HepG2 (cell line): ENCODE data around the gene LTB4R. TPM values are rescaled to one million over a fixed set of nuclear protein-coding genes. Genes with fewer than 3 reads are reported as not detected.

Source experiments
- ATAC-seq: fragments of 200-7000 bp; cut with Tn5 transposase; 3 replicates; pipeline ENCODE4 v1.9.1; 2020; ENCODE audit warnings: mild to moderate bottlenecking, moderate library complexity
- BruUV-seq: library from RNA; stranded (reverse); fragments of 400-500 nt; replicated peaks from 2 replicates; lab custom pipeline; 2021; lab: Mats Ljungman, UMichigan
- CTCF ChIA-PET: fragments of 300-600 bp; formaldehyde crosslinking; extraction: SDS; loops from one replicate; lab custom pipeline; 2021; ENCODE audit warnings: low total read pairs, inconsistent platforms, low intra/inter-chr PET ratio; lab: Yijun Ruan, JAX
- POLR2A ChIA-PET: fragments of 350-600 bp; sonication (Branson Sonifier 250); formaldehyde crosslinking; loops from one replicate; lab custom pipeline; 2020; ENCODE audit warnings: antibody characterized with exemption, inconsistent platforms; lab: Yijun Ruan, JAX
- DNase-seq: peaks from one replicate; pipeline ENCODE4 v3.0.0-alpha.2; 2015; ENCODE audit warnings: low spot score
- FAIRE-seq: peaks from 3 replicates; lab custom pipeline; 2011; peaks lifted over from hg19 to GRCh38; lab: Jason Lieb, UNC
- H2AFZ ChIP-seq: one replicate; pipeline ENCODE4 v1.6.1; 2011; ENCODE audit warnings: low read length, inconsistent platforms
- H3K27ac ChIP-seq: fragments of 300-600 bp; 3 replicates; pipeline ENCODE4 v1.8.0; 2011; ENCODE audit warnings: mixed run types, mild to moderate bottlenecking, mixed read lengths, low read length, inconsistent platforms; ENCODE audit not compliant: insufficient read depth; ENCODE audit errors: extremely low read length
- H3K27me3 ChIP-seq, 2 experiments: fragments of 200-600 bp in 1 of 2; 2 replicates in 1 of 2; 3 replicates in 1 of 2; pipeline versions ENCODE4 v1.6.0 to v1.8.0; 2011; ENCODE audit warnings: low read length in 2 of 2, mild to moderate bottlenecking in 2 of 2, moderate library complexity in 2 of 2, inconsistent platforms in 1 of 2; ENCODE audit not compliant: insufficient read depth in 2 of 2, control insufficient read depth in 1 of 2
- H3K36me3 ChIP-seq, 2 experiments: fragments of 200-600 bp in 1 of 2; replicated peaks in 1 of 2; 2 replicates in 1 of 2; 3 replicates in 1 of 2; pipeline versions ENCODE4 v1.5.1 to v1.8.0; 2011; ENCODE audit warnings: low read length in 2 of 2, inconsistent platforms in 1 of 2; ENCODE audit not compliant: insufficient read depth in 2 of 2, control insufficient read depth in 1 of 2
- H3K4me1 ChIP-seq: 2 replicates; pipeline ENCODE4 v1.5.1; 2012; ENCODE audit warnings: low read length, inconsistent platforms; ENCODE audit not compliant: insufficient read depth
- H3K4me2 ChIP-seq: 2 replicates; pipeline ENCODE4 v1.6.0; 2011; ENCODE audit warnings: low read depth, low read length, inconsistent platforms
- H3K4me3 ChIP-seq, 3 experiments: fragments of 200-600 bp in 1 of 3; sonication (generic), shearing (Covaris generic) in 1 of 3; replicated peaks in 1 of 3; 2 replicates each; pipeline ENCODE4 v1.5.1; 2011 to 2016; ENCODE audit warnings: low read length in 3 of 3, inconsistent platforms in 2 of 3, low read depth in 2 of 3, mild to moderate bottlenecking in 2 of 3, control low read depth in 1 of 3, mixed read lengths in 1 of 3; ENCODE audit not compliant: insufficient read depth in 1 of 3
- H3K79me2 ChIP-seq: one replicate; pipeline ENCODE4 v1.6.1; 2011; ENCODE audit warnings: low read length, inconsistent platforms; ENCODE audit not compliant: insufficient read depth
- H3K9ac ChIP-seq: 2 replicates; pipeline ENCODE4 v1.6.0; 2011; ENCODE audit warnings: mild to moderate bottlenecking, low read depth, low read length, inconsistent platforms; ENCODE audit not compliant: insufficient read depth
- H3K9me3 ChIP-seq: 2 replicates; pipeline ENCODE4 v1.5.1; 2012; ENCODE audit warnings: mild to moderate bottlenecking, low read length
- H4K20me1 ChIP-seq: 2 replicates; pipeline ENCODE4 v1.6.0; 2011; ENCODE audit warnings: inconsistent platforms, mild to moderate bottlenecking, low read length, moderate library complexity; ENCODE audit not compliant: insufficient read depth
- AGO2 ChIP-seq: fragments of 200-400 bp; formaldehyde crosslinking; optimal IDR thresholded peaks from 2 replicates; pipeline ENCODE3; 2017; ENCODE audit warnings: mild to moderate bottlenecking, low read depth, low read length, moderate library complexity
- ARID2 ChIP-seq: sonication (generic); formaldehyde crosslinking; IDR thresholded peaks from 2 replicates; pipeline ENCODE4 v1.8.1; 2022; ENCODE audit warnings: mild to moderate bottlenecking, missing genetic modification reagents, borderline replicate concordance
- BRD4 ChIP-seq: sonication (generic); formaldehyde crosslinking; IDR thresholded peaks from 2 replicates; pipeline ENCODE4 v1.4.0; 2020; ENCODE audit warnings: missing genetic modification reagents
- NONO ChIP-seq, 2 experiments: fragments of 450-650 bp in 1 of 2; sonication (generic) in 1 of 2; formaldehyde crosslinking in 1 of 2; IDR thresholded peaks in 1 of 2; conservative IDR thresholded peaks in 1 of 2; 2 replicates each; pipeline versions ENCODE4 v1.6.1 to v1.8.0; 2017 to 2022; ENCODE audit warnings: mild to moderate bottlenecking in 1 of 2, missing genetic modification reagents in 1 of 2, moderate library complexity in 1 of 2
- POLR2G ChIP-seq: fragments of 200-400 bp; formaldehyde crosslinking; IDR thresholded peaks from 2 replicates; pipeline ENCODE4 v1.6.1; 2018; ENCODE audit warnings: mild to moderate bottlenecking, low read depth, low read length, moderate library complexity
- RBFOX2 ChIP-seq: fragments of 200-400 bp; formaldehyde crosslinking; IDR thresholded peaks from 2 replicates; pipeline ENCODE4 v1.6.1; 2017; ENCODE audit warnings: low read depth, mild to moderate bottlenecking, low read length
- RBM22 ChIP-seq: fragments of 200-400 bp; formaldehyde crosslinking; optimal IDR thresholded peaks from 2 replicates; pipeline ENCODE3; 2017; ENCODE audit warnings: mild to moderate bottlenecking, low read length, moderate library complexity
- SMAD1 ChIP-seq: sonication (generic); formaldehyde crosslinking; IDR thresholded peaks from 2 replicates; pipeline ENCODE4 v1.4.0; 2020; ENCODE audit warnings: missing genetic modification reagents, low read depth, mild to moderate bottlenecking, borderline replicate concordance
- ZNF121 ChIP-seq: sonication (generic); formaldehyde crosslinking; IDR thresholded peaks from 2 replicates; pipeline ENCODE4 v1.5.0; 2020; ENCODE audit warnings: mild to moderate bottlenecking, missing genetic modification reagents
- ZNF225 ChIP-seq: sonication (generic); formaldehyde crosslinking; IDR thresholded peaks from 2 replicates; pipeline ENCODE4 v1.4.0; 2020; ENCODE audit warnings: mild to moderate bottlenecking, missing genetic modification reagents
- ZNF343 ChIP-seq: sonication (generic); formaldehyde crosslinking; IDR thresholded peaks from 2 replicates; pipeline ENCODE4 v1.4.0; 2020; ENCODE audit warnings: mild to moderate bottlenecking, missing genetic modification reagents
- WGBS: methylation state at CpG from one replicate; pipeline ENCODE4 v1.1.6; 2017; ENCODE audit warnings: low lambda C conversion rate; 5-methylcytosine and 5-hydroxymethylcytosine counted together
- in situ Hi-C: cut with HindIII; loops from 2 replicates; pipeline ENCODE4 v1.10.0; 2017; ENCODE audit warnings: low pct_unique_long_range_greater_than_20kb; ENCODE audit not compliant: extremely low pct_ligation_motif_present
- intact Hi-C: fragments of 100-400 bp; cut with micrococcal nuclease; formaldehyde crosslinking; loops from one replicate; pipeline ENCODE4 v1.10.0; 2022; ENCODE audit not compliant: unreplicated experiment
- polyA plus RNA-seq, 8 experiments: library from polyadenylated mRNA; depleted of rRNA in 3 of 8; stranded (reverse) in 7 of 8; unstranded in 1 of 8; fragments of >200 nt; fragmentation: Illumina TruSeq in 4 of 8; extraction: Trizol in 4 of 8; gene quantifications; 2 replicates each; pipeline versions ENCODE4 v1.2.1 to v1.2.3, GENCODE V29; 2011 to 2016; ENCODE audit warnings: low read depth in 4 of 8, missing spikeins in 1 of 8, mixed read lengths in 1 of 8; ENCODE audit not compliant: insufficient read depth in 1 of 8
- total RNA-seq, 5 experiments: library from RNA; depleted of rRNA; stranded (reverse); fragments of >200 nt; fragmentation: Illumina TruSeq; extraction: Trizol; gene quantifications; 2 replicates each; pipeline ENCODE4 v1.2.3, GENCODE V29; 2016; ENCODE audit warnings: low read depth in 1 of 5

Gene LTB4R
- total and polyA plus RNA-seq, 2 of the 13 experiments (the other 11 are each of a cell fraction or from before 2014, with no cell fraction given), result 3.2 to 8.2 TPM

DNA sequence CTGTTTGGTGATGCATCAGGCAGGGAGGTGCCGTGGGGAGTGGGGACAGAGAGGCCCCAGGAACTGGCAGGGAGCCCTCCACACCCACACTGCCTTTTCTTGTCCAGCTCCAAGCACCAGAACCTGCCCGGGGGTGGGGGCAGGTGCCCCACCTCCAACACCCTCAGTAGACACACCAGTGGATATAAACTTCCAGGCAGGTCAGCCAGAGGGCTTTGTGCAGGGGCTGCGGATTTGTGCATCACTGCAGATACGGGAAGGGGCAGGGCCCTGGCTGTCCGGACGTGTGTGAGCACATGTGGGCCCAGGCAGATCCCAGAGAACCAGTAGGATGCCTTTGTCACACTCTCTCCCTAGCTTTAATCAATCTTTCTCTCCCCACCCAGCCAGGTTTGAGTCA, 47.0 kb upstream of the LTB4R start:
- Histone ChIP-seq H3K9ac (no peak overlapping the region), H3K4me3 (no peak overlapping the region)
- no peak for ATAC-seq
- TF ChIP-seq AGO2 (peak; percentile 39), ZNF225 (peak; percentile 40; the same call in 1 of the 2 replicates), BRD4 (CRISPR knock-in tag) (no peak), ZNF121 (no peak), POLR2G (peak; percentile 16; the same call in 1 of the 2 replicates), ZNF343 (CRISPR knock-in tag) (0 out of 2 replicates have a peak, but pooled peaks have one; percentile 6), NONO (IDR thresholded peaks at IDR 0.05) (no peak), NONO (CRISPR knock-in tag; conservative IDR thresholded peaks at IDR 0.05) (no peak), ARID2 (no peak), RBM22 (peak; percentile 37), SMAD1 (peak; percentile 48; the same call in 1 of the 2 replicates), RBFOX2 (0 out of 2 replicates have a peak, but pooled peaks have one; percentile 4)
- TF ChIP-seq, all 625 proteins: peak for 7
- H2AFZ ChIP-seq, result no peak overlapping the region
- H3K27me3 ChIP-seq, result no peaks in the 10 kb centered on the region
- in situ Hi-C loops (no loop called here), intact Hi-C loops (no loop called here)
- DNase-seq (no peak), FAIRE-seq (no peak)
- peaks cover 19 to 38% of the 10 kb centered on the region in 2 experiments; a peak in 4 of 5 replicates for H3K36me3 ChIP-seq
- no peak overlapping the region for H3K27ac ChIP-seq
- no peaks in the 10 kb centered on the region for H4K20me1 ChIP-seq
- POLR2A ChIA-PET, result interaction anchor here (1.0 to 16.5 kb wide), 4 partner anchors 12 to 43 kb away, joined by 5 to 435 read pairs (median 15); partner anchors contain the start of genes CIDEB, DHRS1, NOP9 and TINF2
- CTCF ChIA-PET, result no interaction called here
- no peaks in the 10 kb centered on the region for H3K79me2 ChIP-seq
- H3K9me3 ChIP-seq, result no peaks in the 10 kb centered on the region
- no TSS peak for BruUV-seq
- no peak overlapping the region for H3K4me2 ChIP-seq
- peaks cover 13% of the 10 kb centered on the region for H3K4me1 ChIP-seq
- WGBS, result 88% methylated on average over 6 of the region's 6 CpGs
